OCI-LY3 (cell line): ENCODE results near the gene CYP26B1.

ENCODE experiments used
- CTCF ChIP-seq: fragments of 200-600, 300-600 bp; sonication (generic); IDR thresholded peaks from 2 replicates; pipeline ENCODE4 v1.5.1; 2014; ENCODE audit warnings: antibody characterized with exemption, low read length, low read depth
- EZH2phosphoT487 ChIP-seq: fragments of 200-600 bp; shearing (Covaris generic); IDR thresholded peaks from 2 replicates; pipeline ENCODE4 v1.6.1; 2018; ENCODE audit warnings: antibody characterized with exemption, mixed run types, low read depth

- TF ChIP-seq CTCF (no peak), EZH2phosphoT487 (no peak)
These were observed 11.7 kb downstream of the CYP26B1 start for GRCh38 chr2:72135921-72136320.
